ENCODE measurements around the gene CCDC71L.

DNA sequence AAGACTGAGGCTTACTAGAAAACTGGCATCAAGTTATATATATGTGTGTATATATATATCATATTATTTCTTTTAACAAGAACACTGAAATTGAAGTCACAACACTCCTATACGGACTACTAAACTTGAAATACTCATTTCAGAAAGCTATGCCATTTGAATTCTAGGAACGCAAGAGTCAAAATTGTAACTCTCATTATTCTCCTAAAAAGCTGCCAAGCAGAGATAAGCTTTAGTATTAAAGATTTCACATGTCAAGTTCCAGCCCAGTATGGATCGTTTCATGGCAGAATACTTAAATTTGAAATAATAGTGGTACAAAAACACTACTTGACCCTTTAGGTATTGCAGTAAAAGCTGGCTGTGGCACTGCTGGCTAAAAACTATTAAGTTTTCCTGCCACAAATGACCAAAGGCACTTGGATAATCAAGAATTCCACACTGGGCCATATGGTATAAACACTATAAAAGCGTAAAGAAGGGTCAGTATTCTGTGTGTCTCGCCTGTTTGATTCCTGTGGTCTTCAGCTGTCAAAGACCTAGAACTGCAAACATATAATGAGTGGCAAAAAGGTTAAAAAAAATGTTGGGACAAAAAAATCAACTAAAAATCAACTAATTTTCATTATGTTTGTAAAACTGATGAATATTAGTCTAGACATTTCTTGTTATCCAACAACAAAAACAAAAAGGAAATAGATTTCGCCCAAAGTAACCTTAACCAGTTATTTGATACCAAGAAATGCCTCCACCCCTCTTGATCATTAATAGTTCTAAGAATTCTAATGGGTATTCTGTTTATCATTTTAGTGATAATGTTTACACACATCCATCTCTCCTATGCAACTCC is 2.4 kb downstream of the CCDC71L start:
- no peak for TF ChIP-seq CTCF (IDR thresholded peaks at IDR 0.05)
- TF ChIP-seq POLR2AphosphoS5 (IDR thresholded peaks at IDR 0.05): no peak
